GM18909 (cell line): ENCODE data around the gene STK38.

Experiments used
- ATAC-seq: cut with Tn5 transposase; IDR thresholded peaks from one replicate; pipeline ENCODE4 v1.9.1; 2021; ENCODE audit warnings: mild to moderate bottlenecking; ENCODE audit not compliant: unreplicated experiment, poor library complexity

STK38 gene

GRCh38 chr6:36525346-36525745, 21.9 kb downstream of the STK38 start:
- no peak for ATAC-seq

GRCh38 chr6:36524871-36525270, 22.4 kb downstream of the STK38 start:
- no peak for ATAC-seq

- ATAC-seq: no peak
These were observed 23.3 kb downstream of the STK38 start for GRCh38 chr6:36523936-36524499.

- ATAC-seq: no peak
These were observed 23.8 kb downstream of the STK38 start for GRCh38 chr6:36523451-36523850.

- no peak for ATAC-seq
These were observed 27.9 kb downstream of the STK38 start for GRCh38 chr6:36519352-36519751.

- no peak for ATAC-seq
These were observed 29.9 kb downstream of the STK38 start for GRCh38 chr6:36517408-36517807.

GRCh38 chr6:36516988-36517387, 30.3 kb downstream of the STK38 start:
- ATAC-seq: no peak

GRCh38 chr6:36516559-36516958, 30.7 kb downstream of the STK38 start:
- no peak for ATAC-seq

- ATAC-seq: no peak
These were observed 31.4 kb downstream of the STK38 start for GRCh38 chr6:36515844-36516243.

GRCh38 chr6:36514554-36515456, 32.5 kb downstream of the STK38 start:
- ATAC-seq: no peak

- ATAC-seq: no peak
These were observed 36.9 kb downstream of the STK38 start for GRCh38 chr6:36510365-36510764.

GRCh38 chr6:36508532-36508931, 38.7 kb downstream of the STK38 start:
- no peak for ATAC-seq

GRCh38 chr6:36506611-36507010, 40.7 kb downstream of the STK38 start:
- ATAC-seq: no peak

- ATAC-seq: no peak
These were observed 41.3 kb downstream of the STK38 start for GRCh38 chr6:36505744-36506534.

GRCh38 chr6:36504982-36505381, 42.3 kb downstream of the STK38 start:
- no peak for ATAC-seq

- ATAC-seq: no peak
These were observed 43.1 kb downstream of the STK38 start for GRCh38 chr6:36504181-36504580.

GRCh38 chr6:36501686-36502085, 45.6 kb downstream of the STK38 start:
- ATAC-seq: no peak

- no peak for ATAC-seq
These were observed 47.4 kb downstream of the STK38 start for GRCh38 chr6:36499918-36500317.

GRCh38 chr6:36495086-36495485, 52.2 kb downstream of the STK38 start:
- no peak for ATAC-seq

GRCh38 chr6:36493859-36494258, 53.4 kb downstream of the STK38 start:
- no peak for ATAC-seq

- ATAC-seq: no peak
These were observed 54.0 kb downstream of the STK38 start for GRCh38 chr6:36493319-36493718.
